ENCODE measurements around the gene MAPKAPK2.

Gene MAPKAPK2

DNA sequence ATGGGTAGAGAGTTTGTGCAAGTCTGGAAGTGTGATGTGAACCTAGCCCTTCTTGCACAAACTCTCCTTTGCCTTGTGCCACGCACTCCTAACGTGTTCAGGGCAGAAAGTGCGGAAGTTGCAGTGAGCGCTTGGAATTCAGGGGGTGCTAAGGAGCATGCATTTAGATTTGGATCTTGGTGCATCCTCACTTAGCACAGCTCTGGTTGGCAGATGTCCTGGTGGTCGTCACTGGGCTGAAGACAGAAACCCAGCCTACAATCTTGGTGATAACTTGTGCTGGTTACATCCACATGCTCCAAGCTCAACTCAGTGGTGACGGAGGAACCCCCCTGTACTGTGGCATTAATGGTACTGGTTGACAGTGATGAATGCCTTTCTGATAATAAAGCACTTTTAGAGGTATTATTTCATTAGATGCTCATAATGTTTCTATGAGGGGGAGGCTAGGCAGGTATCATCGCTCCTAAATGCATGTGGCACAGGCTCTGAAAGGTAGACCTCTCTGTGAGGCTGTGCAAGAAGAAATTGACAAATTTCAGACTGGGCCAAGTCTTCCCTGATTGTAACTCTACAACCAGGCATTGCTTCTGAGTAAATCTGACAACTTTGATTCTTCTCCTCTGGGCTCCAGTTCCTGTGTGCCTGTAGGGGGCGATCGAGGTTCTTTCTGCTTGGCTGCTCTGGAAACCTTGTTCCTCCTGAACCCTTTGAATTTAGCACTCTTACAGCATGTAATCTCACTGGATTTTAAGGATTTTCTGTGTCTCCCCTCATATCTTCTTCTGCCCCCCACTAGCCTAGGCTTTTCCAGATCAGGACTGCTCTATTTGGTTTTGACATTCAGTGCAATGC, 40.6 kb downstream of the MAPKAPK2 start:
- DNase-seq (ENCODE audit: low spot score in 2 of 2) = peak; percentile 47 to 79
- Mint-ChIP-seq H3K27ac (peak overlapping the region; percentile 12), H3K4me3 (no peak overlapping the region), H3K36me3 (peaks cover 21% of the 10 kb centered on the region), H3K9me3 (no peaks in the 10 kb centered on the region), H3K4me1 (peaks cover 82% of the 10 kb centered on the region)
- ATAC-seq = peak; percentile 67

DNA sequence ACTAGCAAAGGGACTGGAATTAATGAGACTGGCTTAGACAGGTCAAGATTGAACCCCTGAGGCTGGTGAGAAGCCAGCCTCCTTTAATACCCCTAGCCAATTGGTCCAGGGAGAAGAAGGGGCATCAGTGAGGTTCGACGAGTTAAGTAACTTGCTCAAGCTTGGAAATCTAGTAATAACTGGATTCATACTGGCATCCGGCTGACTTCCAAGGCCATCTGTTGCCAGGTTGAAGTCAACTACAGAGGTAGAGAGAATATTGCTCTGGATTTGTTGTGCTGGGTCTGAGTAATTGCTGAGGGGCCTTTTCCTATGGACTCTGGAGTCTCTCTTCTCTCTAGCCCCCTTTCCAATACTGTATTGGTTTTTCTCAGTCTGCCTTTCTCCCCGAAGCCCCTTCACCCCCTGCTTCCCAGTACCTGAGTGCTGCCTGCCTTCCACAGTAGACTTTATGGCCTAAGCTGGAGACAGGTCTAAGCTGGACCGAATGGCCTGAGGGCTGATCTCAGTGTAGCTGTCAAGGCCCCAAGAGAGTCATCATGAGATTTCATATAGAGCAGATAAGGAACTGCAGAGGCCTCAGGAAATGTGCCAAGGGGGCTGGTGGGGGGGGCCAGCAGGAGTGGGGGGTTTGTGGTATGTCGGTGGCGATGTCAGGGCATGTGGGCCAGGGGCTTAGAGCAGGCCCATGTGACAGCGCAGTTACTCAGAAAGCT, 43.4 kb downstream of the MAPKAPK2 start:
- H3K36me3 Mint-ChIP-seq = peaks cover 49% of the 10 kb centered on the region
- peaks cover 65% of the 10 kb centered on the region for H3K4me1 Mint-ChIP-seq
- H3K27ac Mint-ChIP-seq = peak overlapping the region; percentile 68
- no peak overlapping the region for H3K4me3 Mint-ChIP-seq
- DNase-seq (ENCODE audit: low spot score in 2 of 2) = no peak
- no peak for ATAC-seq
- H3K9me3 Mint-ChIP-seq = no peaks in the 10 kb centered on the region

DNA sequence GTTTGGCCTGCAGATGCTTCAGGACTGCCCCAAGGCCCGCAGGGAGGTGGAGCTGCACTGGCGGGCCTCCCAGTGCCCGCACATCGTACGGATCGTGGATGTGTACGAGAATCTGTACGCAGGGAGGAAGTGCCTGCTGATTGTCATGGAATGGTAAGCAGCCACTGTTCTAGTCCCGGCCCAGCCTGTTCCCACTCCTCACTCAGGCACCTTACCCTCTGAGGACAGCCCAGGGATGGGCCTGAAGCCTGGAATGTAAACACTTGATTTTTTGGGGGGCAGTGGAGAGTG, 43.9 kb downstream of the MAPKAPK2 start:
- ATAC-seq (no peak), DNase-seq (ENCODE audit: low spot score in 2 of 2) (no peak)
- no peak overlapping the region for H3K4me3 Mint-ChIP-seq
- peak overlapping the region; percentile 68 for H3K27ac Mint-ChIP-seq
- no peaks in the 10 kb centered on the region for H3K9me3 Mint-ChIP-seq
- H3K4me1 Mint-ChIP-seq = peaks cover 60% of the 10 kb centered on the region
- peaks cover 54% of the 10 kb centered on the region for H3K36me3 Mint-ChIP-seq

DNA sequence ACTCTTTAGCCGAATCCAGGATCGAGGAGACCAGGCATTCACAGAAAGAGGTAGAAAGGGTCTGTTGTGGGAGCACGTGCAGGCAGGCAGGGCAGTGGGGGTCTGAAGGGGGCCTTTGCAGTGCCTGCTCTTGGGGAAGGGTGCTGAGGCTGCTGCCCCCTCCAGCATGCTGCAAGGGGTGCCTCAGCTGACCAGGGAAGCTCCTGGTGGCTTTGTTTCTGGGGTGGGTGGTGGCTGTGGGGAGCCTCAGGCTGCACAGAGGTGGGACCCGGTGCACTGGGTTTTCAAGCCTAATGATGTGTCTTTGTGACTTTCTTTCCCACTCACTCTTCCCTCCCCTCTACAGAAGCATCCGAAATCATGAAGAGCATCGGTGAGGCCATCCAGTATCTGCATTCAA, 44.3 kb downstream of the MAPKAPK2 start:
- Mint-ChIP-seq H3K4me1 (peaks cover 60% of the 10 kb centered on the region), H3K4me3 (no peak overlapping the region), H3K36me3 (peaks cover 58% of the 10 kb centered on the region), H3K27ac (peak overlapping the region; percentile 68), H3K9me3 (no peaks in the 10 kb centered on the region)
- ATAC-seq (no peak), DNase-seq (ENCODE audit: low spot score in 2 of 2) (no peak)

DNA sequence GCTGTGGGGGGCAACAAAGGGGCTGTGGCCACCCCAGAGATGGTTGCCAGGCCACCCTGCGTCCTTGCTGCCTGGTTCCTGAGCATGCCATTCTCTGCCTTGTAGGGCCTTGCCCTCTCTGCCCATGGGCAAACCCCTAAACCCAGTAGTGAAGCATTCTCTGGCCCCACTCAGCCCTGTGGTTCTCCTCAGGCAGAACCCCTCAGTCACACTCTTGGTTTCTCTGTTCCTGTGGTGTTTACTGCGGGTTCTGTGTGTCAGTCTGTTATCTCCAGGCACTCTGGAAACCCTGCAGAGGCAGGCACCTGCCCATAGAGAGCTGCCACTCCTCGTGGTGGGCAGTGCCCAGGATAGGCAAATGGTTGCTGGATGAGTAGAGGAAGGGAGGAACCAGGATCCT, 44.8 kb downstream of the MAPKAPK2 start:
- H3K9me3 Mint-ChIP-seq = no peaks in the 10 kb centered on the region
- ATAC-seq (peak; percentile 48), DNase-seq (ENCODE audit: low spot score in 2 of 2) (no peak)
- peaks cover 61% of the 10 kb centered on the region for H3K36me3 Mint-ChIP-seq
- H3K4me3 Mint-ChIP-seq = no peak overlapping the region
- peaks cover 60% of the 10 kb centered on the region for H3K4me1 Mint-ChIP-seq
- H3K27ac Mint-ChIP-seq = peak overlapping the region; percentile 68

DNA sequence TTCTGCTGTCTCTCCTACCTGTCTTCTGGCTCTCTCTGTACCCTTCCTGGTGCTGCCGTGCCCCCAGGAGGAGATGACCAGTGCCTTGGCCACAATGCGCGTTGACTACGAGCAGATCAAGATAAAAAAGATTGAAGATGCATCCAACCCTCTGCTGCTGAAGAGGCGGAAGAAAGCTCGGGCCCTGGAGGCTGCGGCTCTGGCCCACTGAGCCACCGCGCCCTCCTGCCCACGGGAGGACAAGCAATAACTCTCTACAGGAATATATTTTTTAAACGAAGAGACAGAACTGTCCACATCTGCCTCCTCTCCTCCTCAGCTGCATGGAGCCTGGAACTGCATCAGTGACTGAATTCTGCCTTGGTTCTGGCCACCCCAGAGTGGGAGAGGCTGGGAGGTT, 47.8 kb downstream of the MAPKAPK2 start:
- Mint-ChIP-seq H3K27ac (peak overlapping the region; percentile 51), H3K4me3 (no peak overlapping the region), H3K4me1 (peaks cover 64% of the 10 kb centered on the region), H3K9me3 (no peaks in the 10 kb centered on the region), H3K36me3 (peaks cover 85% of the 10 kb centered on the region)
- DNase-seq (ENCODE audit: low spot score in 2 of 2) (no peak), ATAC-seq (no peak)

DNA sequence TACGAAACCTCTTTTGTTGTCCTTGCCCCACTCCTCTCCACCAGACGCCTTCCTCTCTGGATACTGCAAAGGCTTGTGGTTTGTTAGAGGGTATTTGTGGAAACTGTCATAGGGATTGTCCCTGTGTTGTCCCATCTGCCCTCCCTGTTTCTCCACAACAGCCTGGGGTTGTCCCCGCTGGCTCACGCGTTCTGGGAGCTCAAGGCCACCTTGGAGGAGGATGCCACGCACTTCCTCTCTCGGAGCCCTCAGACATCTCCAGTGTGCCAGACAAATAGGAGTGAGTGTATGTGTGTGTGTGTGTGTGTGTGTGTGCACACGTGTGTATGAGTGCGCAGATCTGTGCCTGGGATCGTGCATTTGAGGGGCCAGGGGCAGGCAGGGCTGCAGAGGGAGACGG, 48.3 kb downstream of the MAPKAPK2 start:
- Mint-ChIP-seq H3K36me3 (peaks cover 89% of the 10 kb centered on the region), H3K9me3 (no peaks in the 10 kb centered on the region), H3K27ac (peak overlapping the region; percentile 51), H3K4me1 (peaks cover 65% of the 10 kb centered on the region), H3K4me3 (no peak overlapping the region)
- no peak for ATAC-seq
- DNase-seq (ENCODE audit: low spot score in 2 of 2) = no peak

DNA sequence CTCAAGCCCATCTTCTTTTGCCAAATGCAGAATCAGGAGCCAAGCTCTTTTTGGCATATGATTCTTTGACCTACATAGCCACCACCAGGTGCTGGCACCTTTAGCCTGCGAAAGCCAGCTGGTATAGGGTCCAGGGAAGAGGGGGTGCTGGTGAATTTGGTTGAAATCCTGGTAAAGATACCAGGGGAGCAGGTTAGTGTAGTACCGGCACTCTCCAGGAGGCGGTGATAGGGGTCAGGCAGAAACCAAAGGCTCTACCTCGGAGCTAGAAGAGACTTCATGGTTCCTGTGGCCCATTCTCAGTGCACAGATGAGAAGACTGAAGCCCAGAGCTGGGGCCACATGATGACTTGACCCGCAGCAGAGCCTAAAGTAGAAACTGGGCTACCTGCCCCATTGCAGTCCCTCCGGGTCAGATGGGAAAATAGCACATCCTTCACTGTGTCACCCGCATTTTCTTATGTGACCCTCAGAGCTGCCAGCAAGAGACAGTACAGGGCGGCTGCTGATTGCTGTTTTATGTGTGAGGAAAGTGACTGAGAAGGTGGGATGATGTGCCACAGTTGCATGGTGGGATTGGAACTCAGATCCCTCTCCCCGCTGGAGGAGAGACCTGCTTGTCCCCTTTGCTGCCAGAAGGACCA, 49.9 kb downstream of the MAPKAPK2 start:
- Mint-ChIP-seq H3K27ac (peak overlapping the region; percentile 58), H3K4me3 (no peak overlapping the region), H3K4me1 (peaks cover 65% of the 10 kb centered on the region), H3K36me3 (peaks cover 75% of the 10 kb centered on the region), H3K9me3 (no peaks in the 10 kb centered on the region)
- peak; percentile 61 for ATAC-seq
- peak; percentile 69 to 87 for DNase-seq (ENCODE audit: low spot score in 2 of 2)

DNA sequence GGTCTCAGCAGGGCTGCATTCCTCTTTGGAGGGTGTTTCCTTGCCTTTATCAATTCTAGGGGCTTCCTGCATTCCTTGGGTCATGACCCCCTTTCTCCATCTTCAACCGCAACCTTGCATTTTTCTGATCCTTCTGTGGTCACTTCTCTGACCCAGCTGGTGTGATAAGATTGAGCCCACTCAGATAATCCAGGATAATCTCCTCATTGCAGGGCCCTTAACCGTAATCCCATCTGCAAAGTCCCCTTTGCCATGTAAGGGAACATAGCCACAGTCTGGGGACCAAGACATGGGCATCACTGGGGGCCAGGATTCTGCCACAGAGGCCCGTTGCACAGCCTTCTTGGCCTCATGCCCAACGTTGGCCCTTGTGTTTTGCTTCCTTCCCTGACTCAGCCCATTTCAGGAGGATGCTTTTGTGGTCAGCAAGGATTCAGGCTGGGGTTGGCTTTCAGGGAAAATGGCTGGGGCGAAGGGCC, 50.9 kb downstream of the MAPKAPK2 start:
- no peak for DNase-seq (ENCODE audit: low spot score in 2 of 2)
- Mint-ChIP-seq H3K4me3 (no peak overlapping the region), H3K9me3 (no peaks in the 10 kb centered on the region), H3K36me3 (peaks cover 66% of the 10 kb centered on the region), H3K4me1 (peaks cover 68% of the 10 kb centered on the region), H3K27ac (peak overlapping the region; percentile 58)
- no peak for ATAC-seq

DNA sequence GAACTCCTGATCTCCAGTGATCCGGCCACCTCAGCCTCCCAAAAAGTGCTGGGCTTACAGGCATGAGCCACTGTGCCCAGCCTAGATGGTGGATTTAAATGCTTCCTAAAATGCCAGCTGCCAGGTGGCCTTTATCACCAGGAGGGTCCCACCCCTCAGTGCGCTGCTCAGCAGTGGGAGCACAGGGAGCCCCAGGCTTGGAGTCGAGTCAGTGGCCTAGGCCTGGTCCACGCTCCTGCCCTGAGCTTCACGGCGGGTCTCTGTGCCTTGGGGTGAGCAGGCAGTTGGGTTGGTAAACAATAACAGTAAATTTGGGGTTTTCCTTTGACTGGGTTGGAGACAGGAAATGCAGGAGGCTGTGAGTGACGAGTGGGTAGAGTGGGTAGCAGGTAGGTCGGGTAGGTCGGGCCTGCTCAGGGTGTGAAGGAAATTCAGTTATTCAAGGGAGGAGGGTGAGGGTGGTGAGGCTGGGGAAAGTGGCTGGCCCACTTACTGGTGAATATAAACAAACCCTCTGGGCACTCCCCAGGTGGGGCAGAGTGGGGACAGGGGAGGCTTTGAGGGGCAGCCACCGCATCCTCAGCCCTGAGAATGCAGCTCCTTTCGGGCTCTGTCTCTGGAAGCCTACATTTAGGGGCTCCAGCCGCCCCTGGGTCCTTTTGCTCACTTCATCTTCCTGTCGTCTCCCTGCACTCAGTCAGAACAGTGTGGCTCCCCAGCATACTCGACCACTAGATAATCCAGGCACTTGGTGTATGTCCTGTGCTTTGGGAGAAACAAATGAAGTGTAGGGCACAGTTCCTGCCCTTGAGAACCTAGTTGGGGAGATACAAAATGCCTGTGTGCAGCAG, 52.4 kb downstream of the MAPKAPK2 start:
- H3K36me3 Mint-ChIP-seq = peaks cover 56% of the 10 kb centered on the region
- peaks cover 83% of the 10 kb centered on the region for H3K4me1 Mint-ChIP-seq
- H3K9me3 Mint-ChIP-seq = no peaks in the 10 kb centered on the region
- peak; percentile 52 for ATAC-seq
- peak overlapping the region; percentile 92 for H3K27ac Mint-ChIP-seq
- peak overlapping the region; percentile 57 for H3K4me3 Mint-ChIP-seq
- DNase-seq (ENCODE audit: low spot score in 2 of 2) = peak in 1 of 2 donors; percentile 72

DNA sequence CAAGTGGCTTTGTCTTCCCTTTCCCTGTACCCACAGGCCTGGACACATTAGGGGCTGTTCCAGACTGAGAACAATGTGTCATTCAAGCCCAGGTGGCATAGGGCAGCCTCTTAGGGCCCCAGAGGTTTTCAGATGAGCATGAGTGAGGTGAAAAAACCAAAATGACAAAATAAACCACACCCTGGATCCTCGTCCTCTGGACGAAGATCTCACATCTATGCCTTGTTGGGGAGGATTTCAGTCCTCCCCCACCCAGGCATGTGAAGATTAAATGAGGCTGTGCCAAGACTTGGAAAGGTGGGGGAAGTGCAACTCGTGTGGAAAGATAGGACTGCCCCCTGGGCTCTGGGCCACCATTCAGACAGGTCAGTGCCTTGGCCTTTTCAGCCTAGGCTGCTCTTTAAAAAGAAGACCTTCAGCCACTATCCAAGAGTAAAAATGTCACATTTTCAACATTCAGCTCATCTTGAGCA, 53.1 kb downstream of the MAPKAPK2 start:
- Mint-ChIP-seq H3K4me1 (peaks cover 90% of the 10 kb centered on the region), H3K4me3 (peak overlapping the region; percentile 57), H3K27ac (peak overlapping the region; percentile 92), H3K36me3 (peaks cover 49% of the 10 kb centered on the region), H3K9me3 (no peaks in the 10 kb centered on the region)
- DNase-seq (ENCODE audit: low spot score in 2 of 2) = no peak
- ATAC-seq = peak; percentile 71

DNA sequence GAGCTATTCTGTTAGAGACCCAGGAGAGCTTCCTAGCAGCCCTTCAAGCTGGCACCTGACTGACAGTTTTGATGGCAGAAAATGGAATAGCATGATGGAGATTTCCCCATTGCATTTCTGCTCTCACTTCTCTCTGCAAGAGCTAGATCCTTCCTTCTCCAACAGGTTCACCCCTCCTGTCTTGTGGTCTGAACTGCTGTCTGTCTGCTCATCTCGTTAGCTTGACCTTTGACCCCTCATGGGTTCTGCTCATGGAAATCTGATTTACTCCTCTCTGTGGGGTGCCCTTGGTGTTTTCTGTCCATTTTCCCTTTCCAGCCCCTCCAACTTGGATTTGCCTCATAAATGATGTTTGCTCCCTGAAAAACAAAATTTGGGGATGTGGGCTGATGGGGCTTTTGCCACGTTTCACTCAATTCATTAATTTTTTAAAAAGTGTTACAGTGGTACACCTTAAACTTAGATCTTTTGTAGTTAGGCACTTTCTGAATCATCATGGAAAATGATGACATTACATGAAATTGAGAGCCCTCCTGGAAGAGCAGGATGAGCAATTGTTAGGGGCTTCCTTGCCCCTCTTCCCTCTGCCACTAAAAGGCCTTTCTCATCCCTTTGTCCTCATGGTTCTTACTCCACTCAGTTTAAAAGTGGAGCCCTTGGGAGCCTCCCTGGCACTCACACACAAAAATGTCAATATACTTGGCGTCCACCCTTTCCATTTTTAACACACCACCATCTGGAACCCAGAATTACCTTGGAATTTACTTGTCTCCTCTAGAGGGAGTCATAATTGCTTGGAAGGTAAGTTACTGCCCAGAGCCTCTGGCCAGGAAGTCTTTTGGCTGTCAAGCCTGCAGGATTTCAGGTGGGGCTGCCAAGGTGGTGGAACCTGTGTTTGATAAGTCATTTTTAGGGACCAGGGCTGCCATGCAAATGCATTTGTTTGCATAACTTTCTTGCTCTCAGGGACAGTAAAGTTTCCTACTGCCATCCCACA, 54.0 kb downstream of the MAPKAPK2 start:
- Mint-ChIP-seq H3K4me1 (peaks cover 97% of the 10 kb centered on the region), H3K27ac (peak overlapping the region; percentile 92), H3K36me3 (peaks cover 40% of the 10 kb centered on the region), H3K4me3 (peak overlapping the region; percentile 57), H3K9me3 (no peaks in the 10 kb centered on the region)
- ATAC-seq (no peak), DNase-seq (ENCODE audit: low spot score in 2 of 2) (no peak)

DNA sequence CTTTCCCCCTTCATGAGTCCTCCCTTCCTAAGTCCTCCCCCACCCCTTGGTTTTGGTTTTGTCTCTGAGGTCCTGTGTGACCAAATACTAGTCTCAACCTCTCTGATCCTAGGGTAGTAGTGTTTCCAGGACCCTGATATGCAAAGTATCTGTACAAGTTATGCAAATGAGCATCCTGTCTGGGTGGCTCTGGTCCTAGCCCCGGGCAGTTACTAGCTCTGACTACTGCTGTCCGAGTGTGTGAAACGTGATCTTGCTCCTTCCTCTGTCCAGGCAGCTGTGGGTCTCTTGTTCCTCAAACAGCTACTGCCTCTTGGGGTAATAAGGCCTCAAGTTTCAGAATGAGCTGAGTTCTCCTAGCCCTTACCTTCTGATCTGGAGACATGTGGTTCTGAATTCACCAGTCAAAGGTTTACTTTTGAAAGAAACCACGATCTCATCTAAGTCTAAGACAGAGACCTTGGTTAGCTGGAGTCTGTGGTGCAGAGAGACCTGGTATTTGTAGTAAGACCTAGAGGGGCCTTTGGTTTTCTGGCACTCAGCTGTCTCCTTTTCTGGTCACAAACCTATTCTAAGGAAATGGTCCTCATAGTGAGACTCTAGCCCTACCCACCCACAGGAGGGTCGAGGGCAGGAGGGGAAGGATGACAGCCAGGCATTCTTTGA, 54.8 kb downstream of the MAPKAPK2 start:
- peak in 1 of 2 donors; percentile 77 for DNase-seq (ENCODE audit: low spot score in 2 of 2)
- ATAC-seq = peak; percentile 85
- H3K4me3 Mint-ChIP-seq = peak overlapping the region; percentile 57
- peaks cover 94% of the 10 kb centered on the region for H3K4me1 Mint-ChIP-seq
- H3K36me3 Mint-ChIP-seq = peaks cover 34% of the 10 kb centered on the region
- no peaks in the 10 kb centered on the region for H3K9me3 Mint-ChIP-seq
- H3K27ac Mint-ChIP-seq = peak overlapping the region; percentile 92

All from stimulated activated effector memory CD8-positive, alpha-beta T cell treated with anti-CD3 and anti-CD28 coated beads, Interleukin-12 subunit alpha, Interleukin-12 subunit beta, amount 100 ng/mL, for 72 hours (primary cell).